HG03039 (cell line): ENCODE data around the gene PPP1R13B.

ENCODE experiments used
- ATAC-seq: cut with Tn5 transposase; IDR thresholded peaks from one replicate; pipeline ENCODE4 v1.9.1; 2021; ENCODE audit warnings: mild to moderate bottlenecking, moderate library complexity; ENCODE audit not compliant: unreplicated experiment

Gene PPP1R13B

DNA sequence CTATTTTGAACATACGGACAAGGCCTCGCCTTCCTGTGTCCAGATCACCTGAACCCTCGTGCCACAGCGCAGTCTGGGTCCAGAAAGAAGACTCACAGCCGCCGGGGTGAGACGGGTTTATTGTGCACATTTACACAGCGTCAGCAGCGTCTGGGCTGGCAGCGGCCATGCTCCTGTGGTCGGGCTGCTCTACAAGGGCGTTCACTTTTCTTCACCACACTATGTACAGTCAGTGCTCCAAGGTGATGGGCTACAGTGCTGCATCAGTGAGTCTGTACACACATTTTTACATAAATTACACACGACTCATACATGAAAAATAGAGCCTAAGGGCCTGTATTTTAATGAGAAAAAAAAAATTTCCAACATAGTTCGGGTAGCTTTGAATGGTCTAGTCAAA, 113.7 kb downstream of the PPP1R13B start:
- no peak for ATAC-seq

- no peak for ATAC-seq
Measured at GRCh38 chr14:103732868-103733620, 114.3 kb downstream of the PPP1R13B start.

GRCh38 chr14:103731916-103732867, 115.2 kb downstream of the PPP1R13B start:
- no peak for ATAC-seq

DNA sequence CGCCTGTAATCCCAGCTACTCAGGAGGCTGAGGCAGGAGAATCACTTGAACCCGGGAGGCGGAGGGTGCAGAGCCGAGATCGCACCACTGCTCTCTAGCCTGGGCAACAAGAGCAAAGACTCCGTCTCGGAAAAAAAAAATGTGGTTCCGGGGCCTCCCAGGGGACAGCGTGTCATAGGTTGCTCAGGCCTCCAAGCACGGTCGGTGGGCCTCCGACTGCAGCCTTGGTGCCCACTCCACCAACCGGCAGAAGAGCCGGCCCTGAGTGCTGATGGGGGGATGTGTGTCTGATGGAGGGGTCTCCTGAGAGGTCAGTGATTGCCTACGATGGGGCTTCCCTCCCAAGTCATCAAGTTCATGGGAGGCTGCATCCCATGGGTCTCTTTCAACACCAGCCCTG, 115.9 kb downstream of the PPP1R13B start:
- no peak for ATAC-seq

DNA sequence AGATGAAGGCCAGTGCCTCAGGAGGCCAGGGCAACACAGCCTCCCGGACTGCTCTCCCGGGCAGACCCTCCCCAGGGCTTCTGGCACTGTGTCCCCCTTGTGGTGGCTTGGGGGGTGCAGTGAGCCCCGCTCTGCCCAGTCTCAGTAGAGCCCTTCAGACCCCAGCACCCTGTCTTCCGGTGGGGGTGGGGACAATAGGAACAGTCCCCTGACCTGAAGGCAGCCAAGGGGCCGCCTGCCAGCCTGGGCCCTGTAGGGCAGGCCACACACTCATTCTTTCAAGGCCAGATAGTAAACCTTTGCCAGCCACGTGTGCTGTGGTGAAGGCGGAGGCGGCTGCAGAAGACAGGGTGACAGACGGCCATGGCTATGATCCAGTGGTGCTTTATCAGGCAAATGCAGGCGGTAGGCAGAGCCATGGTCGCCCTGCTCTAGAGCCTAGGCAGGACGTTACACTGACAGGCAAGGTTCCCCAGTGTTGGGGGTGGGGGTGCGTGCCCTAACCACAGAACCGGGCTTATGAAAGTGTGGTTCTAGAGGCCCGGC, 116.8 kb downstream of the PPP1R13B start:
- ATAC-seq: no peak

DNA sequence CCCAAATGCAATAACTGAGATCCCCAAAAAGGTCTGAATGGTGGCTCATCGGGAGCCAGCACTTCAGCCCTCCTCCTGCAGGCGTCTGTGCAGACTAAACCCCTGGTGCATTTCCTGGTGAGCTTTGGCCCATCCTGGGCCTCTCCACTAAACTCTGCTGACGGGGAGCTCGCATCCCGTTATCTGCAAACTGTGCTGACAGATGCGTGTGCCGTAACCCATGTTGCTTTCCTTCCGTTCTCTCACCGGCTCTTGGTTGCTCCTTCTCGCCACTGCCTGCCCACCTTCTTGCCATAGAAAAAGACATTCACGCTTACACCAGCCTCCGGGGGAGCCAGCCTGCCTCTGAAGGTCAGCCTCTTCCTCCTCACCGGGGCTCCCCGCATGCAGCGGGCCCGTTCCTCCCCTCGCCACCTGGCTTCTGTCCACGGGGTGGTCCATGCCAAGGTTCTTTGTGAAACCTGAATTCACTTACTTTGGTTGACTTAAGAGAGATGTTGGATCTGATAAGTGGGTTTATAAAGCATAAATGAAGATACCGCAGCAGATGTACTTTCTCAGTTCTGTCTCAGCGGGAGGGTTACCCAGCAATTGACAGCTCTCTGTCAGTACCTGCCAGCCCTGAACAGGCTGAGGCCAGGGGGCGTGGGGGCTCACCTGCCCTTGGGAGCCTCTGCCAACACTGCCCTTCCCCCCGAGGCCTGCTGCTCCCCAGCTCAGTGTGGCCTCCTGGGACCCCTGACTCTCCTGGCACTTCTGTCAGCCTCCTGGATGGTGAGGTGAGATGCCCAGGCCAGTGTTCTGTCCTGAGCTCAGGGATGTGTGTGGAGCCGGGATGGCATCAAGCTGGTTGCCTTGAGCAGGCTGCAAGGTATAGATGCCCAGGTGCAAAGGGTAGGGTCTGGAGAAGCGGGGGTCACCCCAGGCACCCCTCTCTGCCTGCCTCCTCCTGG, 117.6 kb downstream of the PPP1R13B start:
- ATAC-seq: no peak

DNA sequence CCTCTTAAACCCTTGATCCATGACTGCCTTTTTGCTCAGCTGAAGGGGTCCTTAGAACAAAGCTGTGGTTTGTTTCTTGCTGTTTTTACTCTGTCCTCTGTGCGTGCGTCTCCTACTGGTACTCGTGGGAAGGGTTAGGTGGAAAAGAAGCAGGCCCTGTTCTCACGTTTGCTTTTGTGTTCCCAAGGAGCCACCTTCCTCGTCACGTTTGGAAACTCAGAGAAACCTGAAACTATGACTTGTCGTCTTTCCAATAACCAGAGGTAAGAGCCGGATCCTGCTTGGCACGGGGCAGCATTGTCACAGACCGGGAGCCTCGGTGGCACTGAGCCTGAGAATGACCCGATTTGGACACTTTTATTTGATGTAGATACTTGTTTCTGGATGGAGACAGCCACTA, 118.7 kb downstream of the PPP1R13B start:
- ATAC-seq: no peak

DNA sequence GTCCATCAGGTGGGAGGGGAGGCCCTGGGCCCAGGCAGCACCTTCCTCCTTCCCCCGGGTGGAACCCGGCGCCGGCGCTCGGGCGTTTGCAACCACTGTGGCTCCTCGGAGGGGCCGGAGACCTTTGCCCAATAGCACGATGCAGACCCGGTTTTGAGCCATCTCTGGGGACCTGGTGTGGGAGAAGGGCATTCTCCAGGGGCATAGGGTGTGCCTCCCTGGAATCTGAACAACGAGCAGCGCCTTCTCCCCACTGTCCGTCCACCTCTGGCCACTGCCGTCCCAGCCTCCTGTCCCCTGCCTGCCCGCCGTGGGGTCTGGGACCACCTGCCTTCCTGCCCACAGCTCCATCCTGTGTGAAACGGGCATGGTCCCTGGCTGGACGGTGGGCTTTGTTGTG, 119.2 kb downstream of the PPP1R13B start:
- ATAC-seq: no peak

DNA sequence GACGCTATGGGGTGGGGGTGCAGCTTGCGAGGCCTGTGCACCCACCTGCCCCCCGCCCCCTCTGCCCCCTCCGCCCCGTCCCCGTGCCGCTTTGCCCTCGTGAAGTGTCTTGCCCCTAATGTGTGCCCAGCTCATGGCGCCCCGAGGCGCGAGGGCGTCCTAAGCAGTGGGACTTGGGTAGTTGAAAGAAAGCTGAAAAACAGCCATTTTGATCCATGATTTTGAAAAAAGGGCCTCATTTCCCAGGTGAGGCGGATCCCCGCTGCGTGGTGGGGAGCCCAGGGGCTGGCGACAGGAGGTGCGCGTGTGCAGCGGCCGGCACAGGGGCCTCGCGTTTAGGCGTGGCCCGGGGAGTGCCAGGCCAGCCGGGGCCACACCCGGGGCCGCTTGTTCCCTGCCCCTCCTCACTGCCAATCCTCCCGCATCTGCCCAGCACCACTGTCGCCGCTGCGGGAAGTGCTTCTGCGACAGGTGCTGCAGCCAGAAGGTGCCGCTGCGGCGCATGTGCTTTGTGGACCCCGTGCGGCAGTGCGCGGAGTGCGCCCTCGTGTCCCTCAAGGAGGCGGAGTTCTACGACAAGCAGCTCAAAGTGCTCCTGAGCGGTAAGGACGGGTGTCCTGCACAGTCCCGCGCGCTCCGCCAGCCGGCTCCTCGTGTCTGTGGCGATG, 119.9 kb downstream of the PPP1R13B start:
- no peak for ATAC-seq

DNA sequence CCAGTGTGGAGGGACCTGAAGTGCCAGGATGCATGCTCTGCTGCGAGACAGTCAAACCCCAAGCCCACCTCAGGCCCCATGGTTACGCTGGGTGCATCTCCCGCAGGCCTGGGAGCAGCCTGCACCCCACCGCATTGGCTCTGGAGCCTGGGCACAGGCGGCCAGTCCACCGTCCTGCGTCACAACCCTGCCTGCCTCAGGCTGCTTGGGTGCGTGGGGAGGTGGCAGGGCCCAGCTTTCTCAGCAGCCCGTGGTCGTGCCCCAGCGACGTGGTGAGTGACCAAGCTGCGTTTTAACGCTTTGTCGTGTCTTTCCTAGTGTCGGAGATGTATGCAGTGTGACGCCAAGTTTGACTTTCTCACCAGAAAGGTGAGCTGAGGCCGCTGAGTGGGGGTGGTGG, 120.9 kb downstream of the PPP1R13B start:
- no peak for ATAC-seq

- ATAC-seq: no peak
Measured at GRCh38 chr14:103725739-103726395, 121.5 kb downstream of the PPP1R13B start.

- no peak for ATAC-seq
Measured at GRCh38 chr14:103725001-103725682, 122.2 kb downstream of the PPP1R13B start.

GRCh38 chr14:103724116-103724515, 123.3 kb downstream of the PPP1R13B start:
- no peak for ATAC-seq

DNA sequence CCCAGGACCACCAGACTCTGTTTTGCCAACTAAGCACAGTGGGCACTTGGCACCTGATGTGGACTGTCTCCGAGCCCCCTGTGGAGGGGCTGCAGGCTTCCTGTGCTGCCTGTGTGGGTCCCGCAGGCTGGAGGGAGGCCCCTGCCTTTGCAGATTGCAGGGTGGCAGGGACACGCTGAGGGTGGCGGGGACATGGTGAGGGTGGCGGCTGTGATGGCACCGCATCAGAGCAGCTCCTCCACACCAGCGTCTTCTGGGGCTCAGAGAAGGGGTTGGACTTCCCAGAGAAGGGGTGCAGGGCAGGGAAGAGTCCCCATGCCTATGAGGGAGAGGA, 123.7 kb downstream of the PPP1R13B start:
- ATAC-seq: no peak

- ATAC-seq: no peak
Measured at GRCh38 chr14:103721334-103722120, 125.8 kb downstream of the PPP1R13B start.

DNA sequence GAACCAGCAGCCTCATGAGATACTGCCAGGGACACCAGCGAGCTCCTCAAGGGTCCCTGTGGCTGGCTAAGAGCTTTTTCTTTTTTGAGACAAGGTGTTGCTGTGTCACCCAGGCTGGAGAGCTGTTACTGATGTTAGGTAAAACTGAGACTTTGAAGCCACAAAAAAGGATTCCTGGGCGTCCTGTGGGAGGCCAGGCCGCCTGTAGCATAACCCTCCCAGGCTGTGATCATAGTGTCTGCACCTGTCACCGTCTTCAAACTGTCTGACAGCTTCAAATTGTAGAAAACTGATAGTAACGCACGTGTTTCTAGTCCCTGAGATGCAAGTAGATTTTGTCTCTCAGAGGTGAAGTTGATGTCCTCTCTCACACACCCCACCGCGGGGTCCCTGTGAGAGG, 127.6 kb downstream of the PPP1R13B start:
- ATAC-seq: no peak

- no peak for ATAC-seq
Measured at GRCh38 chr14:103718572-103718971, 128.8 kb downstream of the PPP1R13B start.

GRCh38 chr14:103716899-103717411, 130.4 kb downstream of the PPP1R13B start:
- ATAC-seq: no peak
